Small intestine (tissue), 7 donors: ENCODE results near the gene SIVA1. TPM values are rescaled to one million over a fixed set of nuclear protein-coding genes. Genes with fewer than 3 reads are reported as not detected.

Experiments used
- DNase-seq, 2 donors: peaks; one replicate each; pipeline versions ENCODE4 v3.0.0 to v3.0.0-alpha.2; 2013
- FAIRE-seq: peaks from 2 replicates; lab custom pipeline; 2012; peaks lifted over from hg19 to GRCh38; lab: Jason Lieb, UNC
- H3K27ac ChIP-seq, 3 donors: one replicate each; pipeline ENCODE4 v1.5.1; 2013; ENCODE audit warnings: low read length in 2 of 3, mild to moderate bottlenecking in 2 of 3, control low read depth in 1 of 3, inconsistent platforms in 1 of 3, low read depth in 1 of 3, moderate library complexity in 1 of 3
- H3K27me3 ChIP-seq, 3 donors: one replicate each; pipeline ENCODE4 v1.6.1; 2013; ENCODE audit warnings: low read length in 3 of 3, inconsistent platforms in 1 of 3; ENCODE audit not compliant: control insufficient read depth in 3 of 3, insufficient read depth in 3 of 3
- H3K36me3 ChIP-seq, 3 donors: one replicate each; pipeline ENCODE4 v1.6.1; 2013; ENCODE audit warnings: low read length in 3 of 3, inconsistent platforms in 1 of 3, low read depth in 1 of 3, mild to moderate bottlenecking in 1 of 3, moderate library complexity in 1 of 3; ENCODE audit not compliant: control insufficient read depth in 3 of 3, insufficient read depth in 2 of 3
- H3K4me1 ChIP-seq, 3 donors: one replicate each; pipeline ENCODE4 v1.6.1; 2013; ENCODE audit warnings: low read length in 2 of 3, inconsistent platforms in 1 of 3, low read depth in 1 of 3, mild to moderate bottlenecking in 1 of 3, moderate library complexity in 1 of 3; ENCODE audit not compliant: control insufficient read depth in 3 of 3, insufficient read depth in 2 of 3
- H3K4me3 ChIP-seq, 3 donors: one replicate each; pipeline ENCODE4 v1.5.1; 2013; ENCODE audit warnings: low read length in 3 of 3, control low read depth in 1 of 3, inconsistent platforms in 1 of 3, low read depth in 1 of 3, mild to moderate bottlenecking in 1 of 3, moderate library complexity in 1 of 3
- H3K9me3 ChIP-seq, 2 donors: one replicate each; pipeline ENCODE4 v1.6.1; 2013; ENCODE audit warnings: low read depth in 1 of 2, low read length in 1 of 2; ENCODE audit not compliant: control insufficient read depth in 2 of 2, insufficient read depth in 1 of 2
- WGBS, 3 donors: extraction: QIAGEN DNeasy Blood & Tissue Kit; methylation state at CpG; one replicate each; pipeline ENCODE4 v1.1.7; 2013; 5-methylcytosine and 5-hydroxymethylcytosine counted together
- polyA plus RNA-seq, 4 donors: library from polyadenylated mRNA; stranded (reverse) in 3 of 4; unstranded in 1 of 4; fragments of 200-250 nt in 3 of 4; fragments of 120-200 nt in 1 of 4; gene quantifications; one replicate each; pipeline versions ENCODE4 v1.2.1 to v1.2.3, GENCODE V29; 2013
- donor health status: healthy with polysubstance abuse.
- donor health status: control.
- donor health status: control.
- donor health status: Bipolar disorder and iron deficiency.
- donor health status: healthy.

Gene SIVA1
- polyA plus RNA-seq, 4 donors = 91.9 to 269 (median 140) TPM

DNA sequence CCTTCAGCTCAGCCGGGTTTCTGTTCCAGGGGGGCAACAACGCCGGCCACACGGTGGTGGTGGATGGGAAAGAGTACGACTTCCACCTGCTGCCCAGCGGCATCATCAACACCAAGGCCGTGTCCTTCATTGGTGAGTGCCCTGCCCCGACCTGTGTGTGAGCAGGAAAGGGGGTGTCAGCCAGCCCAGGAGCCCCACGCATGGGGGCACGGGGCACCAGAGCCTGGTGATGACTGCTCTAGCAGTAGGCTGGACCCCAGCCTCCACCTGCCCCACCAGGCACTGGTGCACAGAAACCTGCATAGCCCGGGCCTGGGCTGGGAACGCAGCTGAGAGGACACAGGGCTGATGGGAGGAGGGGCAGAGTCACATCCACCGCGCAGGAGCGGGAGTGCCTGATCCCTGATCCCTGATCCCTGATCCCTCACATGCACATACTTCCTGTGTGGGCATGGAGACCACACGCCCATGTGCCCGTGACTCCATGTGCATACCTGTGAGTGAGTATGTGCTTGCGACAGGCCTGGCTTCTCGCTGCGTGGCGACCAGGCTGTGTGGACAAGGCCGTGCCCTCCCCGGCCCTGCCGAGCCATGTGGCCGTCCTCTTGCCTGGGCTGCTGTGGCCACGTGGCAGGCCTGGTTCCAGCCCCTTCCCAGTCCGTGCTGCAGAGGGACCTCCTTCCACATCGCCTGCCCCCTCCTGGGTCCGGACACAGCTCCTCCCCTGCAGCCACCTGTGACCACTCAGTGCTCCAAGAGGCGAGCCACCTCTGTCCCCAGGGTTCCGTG is 17.8 kb upstream of the SIVA1 start:
- Histone ChIP-seq H3K27ac (peak overlapping the region in 1 of 3 donors; percentile 6), H3K27me3 (no peaks in the 10 kb centered on the region), H3K9me3 (no peaks in the 10 kb centered on the region), H3K4me3 (no peak overlapping the region), H3K4me1 (peaks cover 0 to 2% (median 0%) of the 10 kb centered on the region in 3 donors), H3K36me3 (peaks cover 0 to 11% (median 0%) of the 10 kb centered on the region in 3 donors)
- no peak for FAIRE-seq
- DNase-seq = peak in 1 of 2 donors; percentile 48
- 77 to 81% (median 77%) methylated on average over 31 of the region's 31 CpGs for WGBS, 3 donors

DNA sequence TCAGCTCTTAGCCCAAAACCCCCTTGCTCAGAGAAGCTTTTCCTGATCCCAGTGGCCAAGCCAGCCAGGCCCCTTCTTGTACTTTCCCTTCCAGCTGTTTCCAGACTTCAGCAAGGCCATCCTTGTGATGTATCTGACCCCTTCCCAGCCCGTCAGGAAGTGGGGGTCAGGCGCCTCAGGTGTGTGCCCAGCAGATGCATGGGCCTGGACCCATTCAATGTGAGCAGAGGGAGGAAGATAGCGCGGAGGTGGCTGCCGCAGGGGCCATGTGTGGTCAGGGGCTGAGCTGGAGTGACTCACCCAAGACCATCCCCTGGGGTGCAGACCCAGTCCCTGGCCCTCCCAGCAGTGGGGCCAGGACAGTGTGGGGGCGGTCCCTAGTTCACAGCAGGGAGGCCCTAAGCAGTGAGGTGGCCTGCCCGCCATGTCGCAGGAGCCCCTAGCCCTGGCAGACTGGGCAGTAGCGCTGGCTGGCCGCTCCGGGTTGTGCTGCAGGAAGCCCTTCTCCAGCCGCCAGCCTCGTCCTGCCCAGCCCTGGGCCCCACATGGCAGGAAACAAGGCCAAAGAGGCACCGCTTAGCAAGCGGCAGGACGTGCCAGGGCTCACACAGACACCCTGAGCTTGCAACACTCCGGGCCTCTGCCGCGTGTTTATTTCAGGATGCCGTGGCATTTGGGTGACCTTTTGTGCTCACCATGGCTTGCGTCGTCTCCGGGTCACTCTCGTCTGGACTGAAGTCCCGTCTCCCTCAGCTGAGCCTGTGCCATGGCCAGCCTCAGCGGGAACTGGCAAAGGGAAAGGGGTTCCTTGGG is 16.9 kb upstream of the SIVA1 start:
- no peak for FAIRE-seq

DNA sequence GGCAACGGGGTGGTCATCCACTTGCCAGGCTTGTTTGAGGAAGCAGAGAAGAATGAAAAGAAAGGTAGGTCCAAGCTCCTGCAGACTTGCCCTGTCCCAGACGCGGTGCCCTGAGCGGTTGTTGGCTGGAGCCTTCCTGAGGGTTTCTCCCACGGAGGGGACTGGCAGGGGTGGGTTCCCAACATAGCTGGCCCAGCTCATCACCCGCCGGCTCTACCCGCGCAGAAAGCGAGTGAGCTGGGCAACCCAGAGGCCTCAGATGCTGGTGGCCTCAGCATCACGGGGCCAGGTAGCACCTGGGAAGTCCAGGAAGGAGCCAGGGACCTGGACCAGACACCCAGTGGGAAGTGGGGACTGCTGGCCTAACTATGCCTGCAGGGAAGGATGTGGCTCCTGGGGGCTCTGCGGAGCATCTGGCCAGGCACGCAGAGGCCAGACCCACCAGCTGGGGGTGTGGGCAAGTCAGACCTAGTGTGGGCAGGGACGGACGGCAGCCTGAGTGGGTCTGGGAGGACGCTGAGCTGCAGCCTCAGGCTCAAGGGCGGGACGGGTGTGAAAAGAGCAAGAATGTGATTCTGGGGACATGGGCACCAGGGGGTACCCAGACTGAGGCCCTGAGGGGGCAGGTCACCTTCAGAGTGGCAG is 14.4 kb upstream of the SIVA1 start:
- FAIRE-seq = no peak
- WGBS, 3 donors = 93 to 96% (median 95%) methylated on average over 18 of the region's 18 CpGs
- DNase-seq = no peak

More for the DNA sequence above, 16.9 kb upstream of the SIVA1 start:
- Histone ChIP-seq H3K4me1 (peaks cover 0 to 2% (median 0%) of the 10 kb centered on the region in 3 donors), H3K4me3 (no peak overlapping the region), H3K27me3 (no peaks in the 10 kb centered on the region), H3K27ac (peak overlapping the region in 1 of 3 donors; percentile 67), H3K36me3 (peaks cover 0 to 20% (median 0%) of the 10 kb centered on the region in 3 donors), H3K9me3 (no peaks in the 10 kb centered on the region)
- WGBS, 3 donors = 60 to 82% (median 80%) methylated on average over 23 to 26 of the region's 26 CpGs
- DNase-seq = no peak

DNA sequence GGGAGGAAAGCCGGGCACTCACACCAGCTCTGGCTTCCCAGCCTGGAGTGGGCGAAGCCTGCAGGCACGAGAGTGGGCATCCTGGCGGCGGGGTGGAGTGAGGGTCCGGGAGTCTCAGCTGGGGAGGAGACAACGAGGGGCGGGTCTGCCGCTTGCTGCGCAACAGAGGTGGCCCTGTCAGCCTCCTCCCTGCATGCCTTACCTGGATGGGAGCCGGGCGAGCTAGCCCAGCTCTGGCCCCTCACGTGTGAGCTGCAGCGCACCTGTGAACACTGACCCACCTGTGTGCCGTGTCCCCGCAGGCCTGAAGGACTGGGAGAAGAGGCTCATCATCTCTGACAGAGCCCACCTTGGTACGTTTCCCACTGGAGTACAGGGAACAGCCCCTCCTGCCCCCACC is 13.9 kb upstream of the SIVA1 start:
- Histone ChIP-seq H3K4me1 (no peaks in the 10 kb centered on the region), H3K27me3 (no peaks in the 10 kb centered on the region), H3K4me3 (no peak overlapping the region), H3K36me3 (peaks cover 0 to 45% (median 0%) of the 10 kb centered on the region in 3 donors), H3K9me3 (no peaks in the 10 kb centered on the region), H3K27ac (no peak overlapping the region)
- no peak for FAIRE-seq
- 92 to 97% (median 92%) methylated on average over 14 to 17 of the region's 17 CpGs for WGBS, 3 donors
- DNase-seq = no peak

More for the DNA sequence above, 14.4 kb upstream of the SIVA1 start:
- Histone ChIP-seq H3K27ac (no peak overlapping the region), H3K4me3 (no peak overlapping the region), H3K27me3 (no peaks in the 10 kb centered on the region), H3K36me3 (peaks cover 0 to 41% (median 0%) of the 10 kb centered on the region in 3 donors), H3K9me3 (no peaks in the 10 kb centered on the region), H3K4me1 (no peaks in the 10 kb centered on the region)

DNA sequence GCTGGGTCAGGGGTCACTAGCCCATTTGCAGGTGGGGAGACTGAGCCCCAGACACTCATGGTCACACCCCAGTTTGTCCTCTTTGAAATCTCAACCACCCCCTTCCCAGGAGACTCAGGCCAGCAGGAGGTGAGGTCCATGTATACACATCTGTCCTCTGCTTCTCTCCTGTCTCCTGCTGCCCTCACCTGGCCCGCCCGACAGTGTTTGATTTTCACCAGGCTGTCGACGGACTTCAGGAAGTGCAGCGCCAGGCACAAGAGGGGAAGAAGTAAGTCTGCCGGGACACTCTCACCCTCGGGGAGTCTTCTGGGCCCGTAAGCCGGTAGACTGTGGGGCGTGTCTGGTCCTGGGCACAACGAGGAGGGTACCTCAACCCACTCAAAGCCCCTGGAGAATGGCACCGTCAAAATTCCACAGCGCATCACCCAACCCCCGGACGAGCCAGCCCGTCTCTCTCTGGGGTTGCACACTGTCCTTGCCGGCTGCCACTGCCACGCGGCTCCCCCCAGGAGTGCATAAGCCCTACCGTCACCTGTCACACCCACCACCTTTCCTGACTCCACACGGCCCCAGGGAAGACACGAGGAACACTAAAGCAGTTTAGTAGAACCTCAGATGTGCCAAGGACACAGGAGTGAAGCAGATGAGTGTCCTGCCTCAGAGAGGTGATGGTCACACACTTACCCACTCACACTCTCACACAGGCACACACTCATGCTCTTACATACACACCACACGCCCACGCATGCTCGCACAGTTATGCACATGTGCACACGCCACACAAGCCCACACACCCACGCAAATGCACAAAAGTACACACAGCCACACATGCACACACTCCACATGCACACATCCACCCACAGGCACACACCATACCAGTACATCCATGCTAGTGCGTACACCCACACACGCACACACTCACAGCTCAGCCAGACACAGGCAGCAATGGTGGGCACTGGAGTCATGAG is 13.1 kb upstream of the SIVA1 start:
- FAIRE-seq (no peak), DNase-seq (no peak)
- Histone ChIP-seq H3K36me3 (peaks cover 0 to 51% (median 0%) of the 10 kb centered on the region in 3 donors), H3K27me3 (no peaks in the 10 kb centered on the region), H3K4me3 (no peak overlapping the region), H3K9me3 (no peaks in the 10 kb centered on the region), H3K4me1 (no peaks in the 10 kb centered on the region), H3K27ac (no peak overlapping the region)
- 86 to 90% (median 86%) methylated on average over 29 of the region's 29 CpGs for WGBS, 3 donors

DNA sequence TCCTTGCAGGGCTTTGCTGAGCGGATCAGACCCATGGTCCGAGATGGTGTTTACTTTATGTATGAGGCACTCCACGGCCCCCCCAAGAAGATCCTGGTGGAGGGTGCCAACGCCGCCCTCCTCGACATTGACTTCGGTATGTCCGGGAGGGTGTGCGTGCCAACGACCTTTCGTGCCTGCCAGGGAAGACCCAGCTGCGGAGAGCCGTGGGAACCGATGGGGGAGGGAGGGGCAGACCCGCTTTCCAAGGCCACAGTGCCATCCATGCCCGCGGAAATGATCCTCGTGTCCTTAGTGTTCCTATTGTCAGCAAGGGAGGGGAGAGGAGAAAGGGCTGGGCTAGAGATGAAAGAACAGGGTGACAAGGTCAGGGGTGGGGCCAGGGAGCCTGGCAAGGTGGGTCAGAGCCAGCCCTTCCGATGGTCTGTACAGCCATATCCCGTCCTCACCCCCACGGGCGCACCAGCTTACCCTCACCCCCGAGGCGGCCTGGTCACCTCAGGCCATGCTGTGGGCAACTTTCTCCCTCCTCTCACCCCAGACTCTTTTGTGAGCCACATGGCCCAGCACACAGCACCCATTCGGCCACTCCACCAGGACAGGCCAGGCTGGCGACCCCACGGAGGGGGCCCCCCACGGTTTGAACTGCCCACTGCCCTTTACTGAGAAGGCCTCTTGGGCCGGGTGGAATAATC is 11.7 kb upstream of the SIVA1 start:
- Histone ChIP-seq H3K27me3 (no peaks in the 10 kb centered on the region), H3K4me1 (no peaks in the 10 kb centered on the region), H3K9me3 (no peaks in the 10 kb centered on the region), H3K4me3 (no peak overlapping the region), H3K27ac (no peak overlapping the region), H3K36me3 (peaks cover 0 to 59% (median 0%) of the 10 kb centered on the region in 3 donors)
- DNase-seq (no peak), FAIRE-seq (no peak)
- 89 to 91% (median 90%) methylated on average over 29 of the region's 29 CpGs for WGBS, 3 donors

DNA sequence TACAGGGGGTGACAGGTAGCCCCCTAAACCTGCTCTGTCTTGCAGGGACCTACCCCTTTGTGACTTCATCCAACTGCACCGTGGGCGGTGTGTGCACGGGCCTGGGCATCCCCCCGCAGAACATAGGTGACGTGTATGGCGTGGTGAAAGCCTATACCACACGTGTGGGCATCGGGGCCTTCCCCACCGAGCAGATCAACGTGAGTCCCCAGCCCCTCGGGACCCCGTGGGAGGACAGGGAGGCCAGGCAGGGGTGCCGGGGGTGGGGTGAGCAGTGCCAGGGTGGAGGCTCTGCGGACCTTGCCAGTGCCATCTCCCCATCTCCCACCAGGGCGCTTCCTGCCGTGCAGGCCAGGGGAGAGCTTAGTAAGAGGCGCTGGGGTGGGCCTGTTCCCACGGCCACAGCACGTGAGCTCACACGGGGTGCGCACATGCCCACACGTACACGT is 11.1 kb upstream of the SIVA1 start:
- peaks cover 0 to 61% (median 0%) of the 10 kb centered on the region in 3 donors for H3K36me3 ChIP-seq
- no peak overlapping the region for H3K27ac ChIP-seq
- FAIRE-seq (no peak), DNase-seq (no peak)
- 80 to 94% (median 89%) methylated on average over 22 to 23 of the region's 23 CpGs for WGBS, 3 donors
- no peaks in the 10 kb centered on the region for H3K27me3 ChIP-seq
- no peaks in the 10 kb centered on the region for H3K9me3 ChIP-seq
- peaks cover 0 to 2% (median 0%) of the 10 kb centered on the region in 3 donors for H3K4me1 ChIP-seq
- no peak overlapping the region for H3K4me3 ChIP-seq
